GM12878 (cell line): ENCODE results near the gene MYL6B. TPM values are rescaled to one million over a fixed set of nuclear protein-coding genes. Genes with fewer than 3 reads are reported as not detected.

Source experiments
- ATAC-seq: fragments of 200-7000 bp; cut with Tn5 transposase; 3 replicates; pipeline ENCODE4 v1.9.1; 2020; ENCODE audit warnings: mild to moderate bottlenecking, moderate library complexity
- BruUV-seq: library from RNA; stranded (reverse); fragments of 400-500 nt; replicated peaks from 2 replicates; lab custom pipeline; 2021; lab: Mats Ljungman, UMichigan
- CTCF ChIA-PET: fragments of 300-600 bp; sonication (Branson Sonifier 250); formaldehyde crosslinking; extraction: SDS; loops from one replicate; lab custom pipeline; 2021; ENCODE audit warnings: inconsistent platforms; lab: Yijun Ruan, JAX
- POLR2A ChIA-PET: fragments of 350-600 bp; formaldehyde crosslinking; extraction: SDS; loops from one replicate; lab custom pipeline; 2021; ENCODE audit warnings: inconsistent platforms; lab: Charles Lee
- RAD21 ChIA-PET: fragments of 300-600 bp; sonication (Branson Sonifier 250); formaldehyde crosslinking; loops from one replicate; lab custom pipeline; 2023; ENCODE audit warnings: antibody characterized with exemption; ENCODE audit not compliant: unreplicated experiment; lab: Charles Lee
- SMC1A ChIA-PET: fragments of 300-600 bp; sonication (Branson Sonifier 250); formaldehyde crosslinking; loops from one replicate; lab custom pipeline; 2023; ENCODE audit not compliant: unreplicated experiment, uncharacterized antibody; lab: Charles Lee
- DNase-seq: peaks from one replicate; pipeline ENCODE4 v3.0.0-alpha.2; 2011; ENCODE audit warnings: low read depth, low spot score
- FAIRE-seq: peaks from 3 replicates; lab custom pipeline; 2011; peaks lifted over from hg19 to GRCh38; lab: Jason Lieb, UNC
- H2AFZ ChIP-seq: 2 replicates; pipeline ENCODE4 v1.6.0; 2011; ENCODE audit warnings: low read depth, low read length, control low read depth; ENCODE audit not compliant: control insufficient read depth
- H3K27ac ChIP-seq: 2 replicates; pipeline ENCODE4 v1.5.1; 2011; ENCODE audit warnings: control low read depth; ENCODE audit not compliant: control insufficient read depth, insufficient read depth
- H3K27me3 ChIP-seq, 2 experiments: replicated peaks in 1 of 2; 2 replicates each; pipeline versions ENCODE4 v1.6.0 to v1.6.1; 2011; ENCODE audit warnings: low read length in 1 of 2; ENCODE audit not compliant: control insufficient read depth in 2 of 2, insufficient read depth in 2 of 2
- H3K36me3 ChIP-seq, 2 experiments: 2 replicates each; pipeline ENCODE4 v1.5.1; 2011; ENCODE audit warnings: low read length in 1 of 2; ENCODE audit not compliant: control insufficient read depth in 2 of 2, insufficient read depth in 2 of 2
- H3K4me1 ChIP-seq: 2 replicates; pipeline ENCODE4 v1.6.1; 2011; ENCODE audit warnings: mild to moderate bottlenecking, low read length, moderate library complexity, mixed read lengths; ENCODE audit not compliant: control insufficient read depth, insufficient read depth
- H3K4me2 ChIP-seq: 2 replicates; pipeline ENCODE4 v1.6.0; 2011; ENCODE audit warnings: control low read depth; ENCODE audit not compliant: control insufficient read depth, insufficient read depth
- H3K4me3 ChIP-seq: fragments of 200-600 bp; sonication (generic); 2 replicates; pipeline ENCODE4 v1.5.1; 2016
- H3K79me2 ChIP-seq: 2 replicates; pipeline ENCODE4 v1.6.0; 2011; ENCODE audit warnings: low read length; ENCODE audit not compliant: control insufficient read depth, insufficient read depth
- H3K9ac ChIP-seq: 2 replicates; pipeline ENCODE4 v1.8.0; 2011; ENCODE audit warnings: low read length, control low read depth, mixed read lengths; ENCODE audit not compliant: control insufficient read depth, insufficient read depth
- H3K9me3 ChIP-seq: replicated peaks from 3 replicates; pipeline ENCODE4 v1.5.1; 2011; ENCODE audit warnings: mild to moderate bottlenecking, low read length; ENCODE audit not compliant: control insufficient read depth, insufficient read depth
- H4K20me1 ChIP-seq: 2 replicates; pipeline ENCODE4 v1.6.0; 2011; ENCODE audit not compliant: control insufficient read depth, insufficient read depth
- EP300 ChIP-seq, 2 experiments: fragments of 150-350 bp in 1 of 2; IDR thresholded peaks; 2 replicates each; pipeline ENCODE4 v1.6.1; 2011 to 2012; ENCODE audit warnings: low read depth in 2 of 2, low read length in 2 of 2, borderline replicate concordance in 1 of 2, improper control_type of control experiment in 1 of 2, inconsistent platforms in 1 of 2; ENCODE audit not compliant: control insufficient read depth in 1 of 2
- GABPA ChIP-seq: IDR thresholded peaks from 2 replicates; pipeline ENCODE4 v1.6.1; 2014; ENCODE audit warnings: antibody characterized with exemption, low read depth, mild to moderate bottlenecking, inconsistent platforms
- PAX5 ChIP-seq: IDR thresholded peaks from 2 replicates; pipeline ENCODE4 v1.6.1; 2011; ENCODE audit warnings: low read depth, low read length, borderline replicate concordance
- POLR2AphosphoS5 ChIP-seq: IDR thresholded peaks from 2 replicates; pipeline ENCODE4 v1.6.1; 2011; ENCODE audit warnings: mild to moderate bottlenecking, low read length, inconsistent platforms
- SUZ12 ChIP-seq: fragments of 200-600 bp; sonication (generic); IDR thresholded peaks from one replicate; pipeline ENCODE4 v1.6.1; 2018; ENCODE audit warnings: antibody characterized with exemption, mild to moderate bottlenecking; ENCODE audit not compliant: unreplicated experiment
- WGBS: methylation state at CpG from one replicate; pipeline ENCODE4 v1.1.6; 2016; ENCODE audit warnings: low lambda C conversion rate; ENCODE audit not compliant: insufficient replicate concordance, insufficient coverage; ENCODE audit errors: missing lambda C conversion rate; 5-methylcytosine and 5-hydroxymethylcytosine counted together
- in situ Hi-C: fragments of 300-500 bp; cut with MboI; formaldehyde crosslinking; loops from 9 replicates; pipeline ENCODE4 v1.14.3; 2018; ENCODE audit warnings: mixed read lengths
- intact Hi-C: fragments of 100-400 bp; cut with micrococcal nuclease; formaldehyde crosslinking; loops from one replicate; pipeline ENCODE4 v1.14.2; 2022; ENCODE audit not compliant: unreplicated experiment
- polyA plus RNA-seq, 11 experiments: library from polyadenylated mRNA; depleted of rRNA in 4 of 11; unstranded in 6 of 11; stranded (reverse) in 5 of 11; fragments of >200 nt; fragmentation: Nextera tagmentation in 4 of 11; fragmentation: Illumina TruSeq in 1 of 11; extraction: Ambion mirVana in 4 of 11; extraction: Trizol in 1 of 11; gene quantifications; 1 replicate in 1 of 11; 2 replicates in 10 of 11; pipeline versions ENCODE4 v1.2.1 to v1.2.3, GENCODE V29; 2011 to 2016; ENCODE audit warnings: inconsistent platforms in 2 of 11, missing spikeins in 2 of 11, low read depth in 1 of 11
- total RNA-seq, 4 experiments: library from RNA; depleted of rRNA in 3 of 4; stranded (reverse); fragments of >200 nt in 3 of 4; fragmentation: Illumina TruSeq in 1 of 4; extraction: Trizol in 1 of 4; gene quantifications; 2 replicates each; pipeline versions ENCODE4 v1.2.1 to v1.2.3, GENCODE V29; 2013 to 2021
- TF ChIP-seq, protein P1 (sequence below): IDR thresholded peaks from 2 replicates; pipeline ENCODE4 v1.6.1; 2011; ENCODE audit warnings: borderline replicate concordance, low read depth, mild to moderate bottlenecking, moderate library complexity, mixed read lengths, low read length; ENCODE audit not compliant: insufficient read depth; ENCODE audit errors: extremely low read length

Gene MYL6B
- total and polyA plus RNA-seq, 10 of the 15 experiments (the other 5 are each of a cell fraction or from before 2014, with no cell fraction given) = 75.5 to 153 (median 114) TPM

DNA sequence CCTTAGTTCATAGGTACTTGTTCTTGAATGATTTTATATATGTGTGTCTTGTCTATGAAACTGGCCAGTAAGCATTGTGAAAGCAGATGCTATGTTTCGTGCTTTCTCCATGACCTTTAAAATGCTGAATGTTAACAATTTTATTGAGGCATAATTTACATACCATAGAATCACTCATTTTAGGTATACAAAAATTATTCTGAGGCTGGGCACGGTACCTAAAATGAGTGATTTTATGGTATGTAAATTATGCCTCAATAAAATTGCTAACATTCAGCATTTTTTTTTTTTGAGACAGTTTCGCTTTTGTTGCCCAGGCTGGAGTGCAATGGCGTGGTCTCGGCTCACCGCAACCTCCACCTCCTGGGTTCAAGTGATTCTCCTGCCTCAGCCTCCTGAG is 17.5 kb upstream of the MYL6B start:
- no peak overlapping the region for H3K4me2 ChIP-seq
- in situ Hi-C loops (loop anchor here (5.0 kb wide), 1 partner anchor 52 kb away; the partner anchor contains the start of gene SMARCC2), intact Hi-C loops (no loop called here)
- TF ChIP-seq, protein P1, sequence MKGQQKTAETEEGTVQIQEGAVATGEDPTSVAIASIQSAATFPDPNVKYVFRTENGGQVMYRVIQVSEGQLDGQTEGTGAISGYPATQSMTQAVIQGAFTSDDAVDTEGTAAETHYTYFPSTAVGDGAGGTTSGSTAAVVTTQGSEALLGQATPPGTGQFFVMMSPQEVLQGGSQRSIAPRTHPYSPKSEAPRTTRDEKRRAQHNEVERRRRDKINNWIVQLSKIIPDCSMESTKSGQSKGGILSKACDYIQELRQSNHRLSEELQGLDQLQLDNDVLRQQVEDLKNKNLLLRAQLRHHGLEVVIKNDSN = no peak
- TF ChIP-seq POLR2AphosphoS5 (no peak), EP300 (IDR thresholded peaks at IDR 0.05; ENCODE audit: borderline replicate concordance in 1 of 2, control insufficient read depth in 1 of 2, low read depth in 2 of 2, low read length in 2 of 2) (no peak), SUZ12 (no peak), PAX5 (no peak), GABPA (no peak)
- no peak overlapping the region for H3K9ac ChIP-seq
- FAIRE-seq (no peak), DNase-seq (no peak), ATAC-seq (no peak)
- 100% methylated on average over 6 of the region's 6 CpGs for WGBS
- SMC1A ChIA-PET = no interaction called here
- CTCF ChIA-PET = no interaction called here
- no TSS peak for BruUV-seq
- H3K4me1 ChIP-seq = no peaks in the 10 kb centered on the region; the same call in 1 of the 2 replicates
- peaks cover 3% of the 10 kb centered on the region; the same call in 1 of the 2 replicates for H3K79me2 ChIP-seq
- no peak overlapping the region for H2AFZ ChIP-seq
- RAD21 ChIA-PET = no interaction called here
- no peaks in the 10 kb centered on the region for H3K27me3 ChIP-seq
- no peaks in the 10 kb centered on the region for H3K9me3 ChIP-seq
- H3K36me3 ChIP-seq = peaks cover 24 to 29% of the 10 kb centered on the region in 2 experiments
- H3K27ac ChIP-seq = no peak overlapping the region
- H3K4me3 ChIP-seq = no peak overlapping the region
- POLR2A ChIA-PET = no interaction called here
- no peaks in the 10 kb centered on the region for H4K20me1 ChIP-seq
